K562 (cell line): ENCODE results near the gene IBA57.

Experiments
- CTCF ChIP-seq, 3 experiments: IDR thresholded peaks in 2 of 3; conservative IDR thresholded peaks in 1 of 3; 2 replicates each; pipeline ENCODE4 v1.5.1; 2011 to 2012; ENCODE audit warnings: low read length in 3 of 3, mild to moderate bottlenecking in 3 of 3, control low read depth in 2 of 3, improper control_type of control experiment in 1 of 3, inconsistent platforms in 1 of 3, low read depth in 1 of 3, mixed read lengths in 1 of 3, moderate library complexity in 1 of 3; ENCODE audit not compliant: insufficient read depth in 2 of 3
- MAFG ChIP-seq: fragments of 450-650 bp; conservative IDR thresholded peaks from 2 replicates; pipeline ENCODE4 v1.6.1; 2016; ENCODE audit warnings: missing genetic modification characterization, missing compliant biosample characterization
- TF ChIP-seq, protein P1 (sequence below): fragments of 450-650 bp; formaldehyde crosslinking; IDR thresholded peaks from 2 replicates; pipeline ENCODE4 v1.4.0; 2020; ENCODE audit warnings: mild to moderate bottlenecking, moderate library complexity
- TF ChIP-seq, protein P2 (sequence below): sonication (generic); formaldehyde crosslinking; IDR thresholded peaks from 2 replicates; pipeline ENCODE4 v1.8.1; 2023; ENCODE audit warnings: mild to moderate bottlenecking, missing genetic modification reagents

GRCh38 chr1:228163007-228163753, 2.4 kb upstream of the IBA57 start:
- no peak for TF ChIP-seq CTCF (IDR thresholded peaks at IDR 0.05 in 2 of 3, conservative IDR thresholded peaks at IDR 0.05 in 1 of 3; ENCODE audit: insufficient read depth in 2 of 3, low read depth in 1 of 3, low read length in 3 of 3)
- TF ChIP-seq, protein P1, sequence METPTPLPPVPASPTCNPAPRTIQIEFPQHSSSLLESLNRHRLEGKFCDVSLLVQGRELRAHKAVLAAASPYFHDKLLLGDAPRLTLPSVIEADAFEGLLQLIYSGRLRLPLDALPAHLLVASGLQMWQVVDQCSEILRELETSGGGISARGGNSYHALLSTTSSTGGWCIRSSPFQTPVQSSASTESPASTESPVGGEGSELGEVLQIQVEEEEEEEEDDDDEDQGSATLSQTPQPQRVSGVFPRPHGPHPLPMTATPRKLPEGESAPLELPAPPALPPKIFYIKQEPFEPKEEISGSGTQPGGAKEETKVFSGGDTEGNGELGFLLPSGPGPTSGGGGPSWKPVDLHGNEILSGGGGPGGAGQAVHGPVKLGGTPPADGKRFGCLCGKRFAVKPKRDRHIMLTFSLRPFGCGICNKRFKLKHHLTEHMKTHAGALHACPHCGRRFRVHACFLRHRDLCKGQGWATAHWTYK (CRISPR knock-in tag): no peak
- TF ChIP-seq, protein P2, sequence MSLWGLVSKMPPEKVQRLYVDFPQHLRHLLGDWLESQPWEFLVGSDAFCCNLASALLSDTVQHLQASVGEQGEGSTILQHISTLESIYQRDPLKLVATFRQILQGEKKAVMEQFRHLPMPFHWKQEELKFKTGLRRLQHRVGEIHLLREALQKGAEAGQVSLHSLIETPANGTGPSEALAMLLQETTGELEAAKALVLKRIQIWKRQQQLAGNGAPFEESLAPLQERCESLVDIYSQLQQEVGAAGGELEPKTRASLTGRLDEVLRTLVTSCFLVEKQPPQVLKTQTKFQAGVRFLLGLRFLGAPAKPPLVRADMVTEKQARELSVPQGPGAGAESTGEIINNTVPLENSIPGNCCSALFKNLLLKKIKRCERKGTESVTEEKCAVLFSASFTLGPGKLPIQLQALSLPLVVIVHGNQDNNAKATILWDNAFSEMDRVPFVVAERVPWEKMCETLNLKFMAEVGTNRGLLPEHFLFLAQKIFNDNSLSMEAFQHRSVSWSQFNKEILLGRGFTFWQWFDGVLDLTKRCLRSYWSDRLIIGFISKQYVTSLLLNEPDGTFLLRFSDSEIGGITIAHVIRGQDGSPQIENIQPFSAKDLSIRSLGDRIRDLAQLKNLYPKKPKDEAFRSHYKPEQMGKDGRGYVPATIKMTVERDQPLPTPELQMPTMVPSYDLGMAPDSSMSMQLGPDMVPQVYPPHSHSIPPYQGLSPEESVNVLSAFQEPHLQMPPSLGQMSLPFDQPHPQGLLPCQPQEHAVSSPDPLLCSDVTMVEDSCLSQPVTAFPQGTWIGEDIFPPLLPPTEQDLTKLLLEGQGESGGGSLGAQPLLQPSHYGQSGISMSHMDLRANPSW (CRISPR knock-in tag): no peak
- no peak for TF ChIP-seq MAFG (tag)
